Left ventricle myocardium inferior (tissue), 1 donor: ENCODE data around the gene GEMIN4. TPM values are rescaled to one million over a fixed set of nuclear protein-coding genes. Genes with fewer than 3 reads are reported as not detected.

Source experiments
- DNase-seq: peaks from one replicate; pipeline ENCODE4 v3.0.0-alpha.2; 2020
- H3K27ac ChIP-seq: fragments of 200-600 bp; replicated peaks from 2 replicates; pipeline ENCODE4 v1.8.0; 2021
- H3K27me3 ChIP-seq: fragments of 200-600 bp; 2 replicates; pipeline ENCODE4 v1.8.0; 2021; ENCODE audit warnings: low read depth
- H3K36me3 ChIP-seq: fragments of 200-600 bp; 2 replicates; pipeline ENCODE4 v1.8.0; 2021
- H3K4me1 ChIP-seq: fragments of 200-600 bp; 2 replicates; pipeline ENCODE4 v1.8.0; 2021
- H3K4me3 ChIP-seq: fragments of 200-600 bp; 2 replicates; pipeline ENCODE4 v1.8.0; 2021; ENCODE audit warnings: mild to moderate bottlenecking, moderate library complexity
- H3K9me3 ChIP-seq: fragments of 200-600 bp; replicated peaks from 2 replicates; pipeline ENCODE4 v1.8.0; 2021
- CTCF ChIP-seq: fragments of 200-600 bp; IDR thresholded peaks from 2 replicates; pipeline ENCODE4 v1.8.0; 2021; ENCODE audit warnings: antibody characterized with exemption, mild to moderate bottlenecking, borderline replicate concordance
- intact Hi-C: fragments of 100-400 bp; cut with micrococcal nuclease; formaldehyde crosslinking; loops from one replicate; pipeline ENCODE4 v1.11.0; 2022
- total RNA-seq: library from RNA; stranded (reverse); fragmentation: NEBNext Ultra II Directional; extraction: Animal tissue kit (Norgen Biotek cat#: 25700); gene quantifications from one replicate; pipeline ENCODE4 v1.2.1, GENCODE V29; 2021
- donor health status: DM: no; HTN: yes; CAD: no; lungs with severe emphysema.

GEMIN4 gene
- total RNA-seq, 1 donor from 2014 or later, result 11.1 TPM

- Histone ChIP-seq H3K9me3 (no peaks in the 10 kb centered on the region), H3K4me3 (no peak overlapping the region), H3K36me3 (no peaks in the 10 kb centered on the region), H3K27me3 (no peaks in the 10 kb centered on the region), H3K4me1 (peaks cover 25% of the 10 kb centered on the region), H3K27ac (no peak overlapping the region)
- DNase-seq, result no peak
- TF ChIP-seq CTCF, result no peak
- intact Hi-C loops, result no loop called here
These were observed 23.2 kb downstream of the GEMIN4 start for GRCh38 chr17:728911-729310.

- Histone ChIP-seq H3K27me3 (no peaks in the 10 kb centered on the region), H3K4me3 (no peak overlapping the region), H3K36me3 (no peaks in the 10 kb centered on the region), H3K27ac (no peak overlapping the region), H3K9me3 (no peaks in the 10 kb centered on the region), H3K4me1 (peaks cover 4% of the 10 kb centered on the region)
- intact Hi-C loops, result no loop called here
- DNase-seq, result no peak
- no peak for TF ChIP-seq CTCF
These were observed 25.7 kb downstream of the GEMIN4 start for GRCh38 chr17:726271-726919.

GRCh38 chr17:725746-726145, 26.3 kb downstream of the GEMIN4 start:
- no peak for TF ChIP-seq CTCF
- H3K27me3 ChIP-seq, result no peaks in the 10 kb centered on the region
- H3K4me1 ChIP-seq, result no peaks in the 10 kb centered on the region
- H3K27ac ChIP-seq, result no peak overlapping the region
- H3K9me3 ChIP-seq, result no peaks in the 10 kb centered on the region
- H3K4me3 ChIP-seq, result no peak overlapping the region
- DNase-seq, result no peak
- intact Hi-C loops, result no loop called here
- H3K36me3 ChIP-seq, result no peaks in the 10 kb centered on the region

- H3K36me3 ChIP-seq, result no peaks in the 10 kb centered on the region
- H3K9me3 ChIP-seq, result no peaks in the 10 kb centered on the region
- intact Hi-C loops, result no loop called here
- DNase-seq, result no peak
- no peak overlapping the region for H3K4me3 ChIP-seq
- no peak overlapping the region for H3K27ac ChIP-seq
- no peaks in the 10 kb centered on the region for H3K27me3 ChIP-seq
- TF ChIP-seq CTCF, result no peak
- H3K4me1 ChIP-seq, result no peaks in the 10 kb centered on the region
These were observed 27.0 kb downstream of the GEMIN4 start for GRCh38 chr17:725084-725483.

- Histone ChIP-seq H3K4me1 (peaks cover 2% of the 10 kb centered on the region), H3K27ac (no peak overlapping the region), H3K36me3 (no peaks in the 10 kb centered on the region), H3K27me3 (no peaks in the 10 kb centered on the region), H3K4me3 (no peak overlapping the region), H3K9me3 (no peaks in the 10 kb centered on the region)
- DNase-seq, result no peak
- no peak for TF ChIP-seq CTCF
- intact Hi-C loops, result no loop called here
These were observed 30.5 kb downstream of the GEMIN4 start for GRCh38 chr17:721540-721937.
